ENCODE data around the gene INSM1. TPM values are rescaled to one million over a fixed set of nuclear protein-coding genes. Genes with fewer than 3 reads are reported as not detected.

Gene INSM1
- total RNA-seq, 1 donor from 2014 or later = not detected

DNA sequence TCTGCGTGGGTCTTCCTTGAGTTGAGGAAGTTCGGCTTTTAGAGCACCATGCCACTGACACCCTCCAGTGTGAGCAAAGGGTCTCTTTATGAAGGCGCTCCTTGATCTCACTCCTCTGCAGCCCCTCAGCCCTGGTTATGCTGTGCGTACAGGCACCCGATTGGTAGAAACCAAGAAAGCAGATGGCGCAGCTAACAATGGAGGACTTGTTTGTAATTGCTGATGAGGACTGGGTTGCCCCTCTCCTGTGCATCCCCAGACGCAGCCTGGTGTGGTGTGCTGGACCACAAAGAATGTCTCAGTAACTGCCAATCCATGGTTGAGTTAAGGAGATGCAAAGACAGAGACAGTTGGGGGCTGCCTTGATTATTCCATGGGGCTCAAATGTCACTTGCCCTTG lies 30.2 kb downstream of the INSM1 start:
- no peaks in the 10 kb centered on the region for H3K27me3 ChIP-seq (ENCODE audit: control insufficient read depth, insufficient read depth, low read length)
- H3K4me3 ChIP-seq (ENCODE audit: low read depth, low read length) = no peak overlapping the region
- DNase-seq (ENCODE audit: low read depth) = no peak
- TF ChIP-seq, protein P1, sequence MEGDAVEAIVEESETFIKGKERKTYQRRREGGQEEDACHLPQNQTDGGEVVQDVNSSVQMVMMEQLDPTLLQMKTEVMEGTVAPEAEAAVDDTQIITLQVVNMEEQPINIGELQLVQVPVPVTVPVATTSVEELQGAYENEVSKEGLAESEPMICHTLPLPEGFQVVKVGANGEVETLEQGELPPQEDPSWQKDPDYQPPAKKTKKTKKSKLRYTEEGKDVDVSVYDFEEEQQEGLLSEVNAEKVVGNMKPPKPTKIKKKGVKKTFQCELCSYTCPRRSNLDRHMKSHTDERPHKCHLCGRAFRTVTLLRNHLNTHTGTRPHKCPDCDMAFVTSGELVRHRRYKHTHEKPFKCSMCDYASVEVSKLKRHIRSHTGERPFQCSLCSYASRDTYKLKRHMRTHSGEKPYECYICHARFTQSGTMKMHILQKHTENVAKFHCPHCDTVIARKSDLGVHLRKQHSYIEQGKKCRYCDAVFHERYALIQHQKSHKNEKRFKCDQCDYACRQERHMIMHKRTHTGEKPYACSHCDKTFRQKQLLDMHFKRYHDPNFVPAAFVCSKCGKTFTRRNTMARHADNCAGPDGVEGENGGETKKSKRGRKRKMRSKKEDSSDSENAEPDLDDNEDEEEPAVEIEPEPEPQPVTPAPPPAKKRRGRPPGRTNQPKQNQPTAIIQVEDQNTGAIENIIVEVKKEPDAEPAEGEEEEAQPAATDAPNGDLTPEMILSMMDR (IDR thresholded peaks at IDR 0.05; ENCODE audit: insufficient read depth, low read length, poor library complexity, severe bottlenecking) = no peak
- H3K36me3 ChIP-seq (ENCODE audit: control insufficient read depth, insufficient read depth, low read length) = no peaks in the 10 kb centered on the region

DNA sequence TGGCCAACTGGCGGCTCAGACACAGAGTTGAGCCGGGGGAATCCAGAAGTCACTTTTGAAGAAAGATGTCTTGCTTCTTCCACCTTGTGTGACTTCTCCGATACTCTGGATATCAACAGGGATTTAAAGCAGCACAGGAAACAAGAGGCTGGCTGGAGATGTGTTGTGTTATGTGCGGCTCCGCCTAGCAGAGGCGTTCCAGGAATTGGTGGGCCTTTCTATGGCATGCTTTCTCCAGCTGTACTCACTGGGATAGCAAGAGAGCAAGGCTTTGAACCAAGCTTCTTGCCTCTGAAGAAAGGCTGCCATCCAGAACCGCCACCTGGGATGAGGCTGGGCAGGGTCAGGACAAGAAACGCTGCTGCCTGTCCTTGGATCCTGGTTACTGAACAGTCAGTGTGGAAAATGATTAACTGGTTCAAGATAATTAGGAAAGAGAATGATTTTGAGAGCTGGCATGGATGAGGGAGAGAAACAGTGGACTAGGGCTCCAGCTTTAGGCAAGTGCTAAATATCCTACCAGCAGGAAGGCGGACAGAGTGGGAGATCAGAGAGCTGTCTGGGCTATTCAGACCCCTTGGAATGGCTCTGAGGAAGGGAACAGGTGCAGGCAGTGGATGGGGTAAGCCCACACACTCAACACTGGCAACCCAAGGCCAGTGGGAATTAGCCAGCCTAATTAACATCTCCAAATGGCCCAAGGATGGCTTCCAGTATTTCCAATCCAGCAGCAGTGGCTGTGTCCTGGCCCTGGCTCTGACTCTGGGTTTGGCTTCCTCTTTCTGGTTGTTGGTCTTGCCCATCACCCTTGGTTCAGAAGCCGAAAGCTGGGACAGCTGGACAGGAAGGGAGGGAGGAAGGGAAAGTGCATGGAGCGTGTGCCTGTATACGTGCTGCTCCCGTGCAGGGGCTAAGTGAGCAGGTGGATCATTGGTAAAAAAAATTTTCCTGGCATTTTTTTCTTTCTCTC lies 31.9 kb downstream of the INSM1 start:
- Histone ChIP-seq H3K27me3 (ENCODE audit: control insufficient read depth, insufficient read depth, low read length) (no peaks in the 10 kb centered on the region), H3K4me3 (ENCODE audit: low read depth, low read length) (no peak overlapping the region), H3K36me3 (ENCODE audit: control insufficient read depth, insufficient read depth, low read length) (no peaks in the 10 kb centered on the region)
- DNase-seq (ENCODE audit: low read depth) = no peak
- TF ChIP-seq, protein P1 (IDR thresholded peaks at IDR 0.05; ENCODE audit: insufficient read depth, low read length, poor library complexity, severe bottlenecking) = no peak

DNA sequence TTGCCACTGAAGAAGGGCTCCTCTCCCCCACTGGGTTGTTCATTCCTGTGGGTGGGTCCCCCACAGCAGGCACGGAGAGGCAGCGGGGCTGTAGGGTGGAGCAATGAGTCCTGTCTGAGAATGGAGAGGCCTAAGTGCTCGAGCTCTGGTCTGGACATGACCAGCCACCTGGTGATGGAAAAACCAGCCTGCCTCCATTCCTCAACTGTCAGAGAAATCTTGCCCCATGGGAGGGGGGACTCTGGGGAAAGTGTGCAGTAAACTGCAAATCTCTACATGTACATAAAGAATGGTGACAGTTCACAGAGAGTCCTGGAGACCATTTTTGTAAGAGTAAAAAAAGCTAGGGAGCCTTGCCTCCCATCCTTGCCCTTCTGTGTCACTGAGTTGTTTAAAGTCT lies 34.1 kb downstream of the INSM1 start:
- no peaks in the 10 kb centered on the region for H3K36me3 ChIP-seq (ENCODE audit: control insufficient read depth, insufficient read depth, low read length)
- no peak for DNase-seq (ENCODE audit: low read depth)
- H3K4me3 ChIP-seq (ENCODE audit: low read depth, low read length) = no peak overlapping the region
- TF ChIP-seq, protein P1 (IDR thresholded peaks at IDR 0.05; ENCODE audit: insufficient read depth, low read length, poor library complexity, severe bottlenecking) = no peak
- no peaks in the 10 kb centered on the region for H3K27me3 ChIP-seq (ENCODE audit: control insufficient read depth, insufficient read depth, low read length)

DNA sequence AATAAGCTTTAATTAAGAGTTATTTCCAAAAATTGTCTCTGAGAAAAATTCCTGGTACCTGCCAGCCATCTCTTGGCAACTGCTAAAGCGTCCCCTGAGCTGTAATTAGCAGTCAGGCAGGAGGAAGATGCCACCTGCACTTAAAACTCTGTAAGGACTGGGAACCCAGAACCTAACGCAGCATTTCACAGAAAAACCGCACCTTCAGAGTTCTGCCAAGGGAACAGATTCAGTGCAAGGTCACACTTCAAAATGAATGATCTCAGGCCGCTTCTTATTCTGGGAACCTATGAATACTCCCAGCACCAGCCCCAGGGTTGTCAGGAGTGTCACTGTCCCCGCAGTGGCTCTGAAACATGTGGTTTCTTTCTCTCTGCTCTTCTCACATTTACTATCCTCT lies 36.7 kb downstream of the INSM1 start:
- Histone ChIP-seq H3K27me3 (ENCODE audit: control insufficient read depth, insufficient read depth, low read length) (no peaks in the 10 kb centered on the region), H3K4me3 (ENCODE audit: low read depth, low read length) (no peak overlapping the region), H3K36me3 (ENCODE audit: control insufficient read depth, insufficient read depth, low read length) (no peaks in the 10 kb centered on the region)
- no peak for DNase-seq (ENCODE audit: low read depth)
- TF ChIP-seq, protein P1 (IDR thresholded peaks at IDR 0.05; ENCODE audit: insufficient read depth, low read length, poor library complexity, severe bottlenecking) = no peak

DNA sequence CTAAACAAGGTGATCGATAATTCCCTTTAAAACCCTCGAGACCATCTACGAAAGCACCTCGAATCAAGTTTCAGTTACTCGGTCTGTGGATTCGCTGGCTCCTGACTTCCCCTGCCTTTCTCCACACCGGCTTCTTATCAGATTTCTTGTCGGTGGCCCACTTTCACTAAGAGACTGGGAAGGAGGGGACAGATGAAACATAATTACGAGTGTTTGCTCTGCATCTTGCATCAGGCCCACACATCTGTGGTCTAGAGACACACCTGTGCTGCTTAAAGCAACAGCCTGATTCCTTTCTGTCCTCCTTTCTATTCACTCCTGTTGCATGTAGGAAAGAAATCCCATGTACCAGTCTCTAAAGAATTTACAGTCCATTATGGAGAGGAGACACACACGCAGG lies 37.7 kb downstream of the INSM1 start:
- no peak for DNase-seq (ENCODE audit: low read depth)
- no peaks in the 10 kb centered on the region for H3K27me3 ChIP-seq (ENCODE audit: control insufficient read depth, insufficient read depth, low read length)
- TF ChIP-seq, protein P1 (IDR thresholded peaks at IDR 0.05; ENCODE audit: insufficient read depth, low read length, poor library complexity, severe bottlenecking) = no peak
- H3K4me3 ChIP-seq (ENCODE audit: low read depth, low read length) = no peak overlapping the region
- H3K36me3 ChIP-seq (ENCODE audit: control insufficient read depth, insufficient read depth, low read length) = no peaks in the 10 kb centered on the region

Data from kidney epithelial cell (primary cell).